ENCODE data around the gene SPTB. TPM values are rescaled to one million over a fixed set of nuclear protein-coding genes. Genes with fewer than 3 reads are reported as not detected.

SPTB gene
- total and polyA plus RNA-seq, 9 of the 15 experiments (the other 6 are each of a cell fraction or from before 2014, with no cell fraction given) = 0.21 to 45.9 (median 11.7) TPM

- Histone ChIP-seq H3K9ac (ENCODE audit: insufficient read depth in 1 of 2, low read depth in 2 of 2, low read length in 2 of 2) (no peak overlapping the region), H3K79me2 (ENCODE audit: control insufficient read depth, insufficient read depth, low read length) (peaks cover 87% of the 10 kb centered on the region), H3K27ac (ENCODE audit: extremely low read depth, low read depth, low read length) (no peak overlapping the region), H4K20me1 (replicated peaks; ENCODE audit: control insufficient read depth, insufficient read depth, low read length) (no peaks in the 10 kb centered on the region; the same call in 1 of the 2 replicates), H3K4me1 (replicated peaks in 1 of 2; ENCODE audit: control insufficient read depth in 2 of 2, insufficient read depth in 2 of 2, low read length in 2 of 2) (peaks cover 9 to 29% of the 10 kb centered on the region in 2 experiments; a peak in 3 of 5 replicates), H2AFZ (ENCODE audit: low read depth, low read length) (no peak overlapping the region), H3K9me1 (ENCODE audit: control insufficient read depth, insufficient read depth, low read length) (peaks cover 5% of the 10 kb centered on the region), H3K4me2 (ENCODE audit: insufficient read depth, low read length) (no peak overlapping the region), H3K4me3 (no peak overlapping the region), H3K36me3 (ENCODE audit: control insufficient read depth, insufficient read depth, low read length) (peaks cover 11% of the 10 kb centered on the region; the same call in 2 of the 3 replicates), H3K9me3 (replicated peaks; ENCODE audit: control insufficient read depth, insufficient read depth, low read depth, low read length) (no peaks in the 10 kb centered on the region), H3K27me3 (ENCODE audit: control insufficient read depth in 2 of 2, insufficient read depth in 2 of 2, low read length in 2 of 2) (no peaks in the 10 kb centered on the region)
- CTCF ChIA-PET (ENCODE audit: low intra/inter-chr PET ratio) = no interaction called here
- no TSS peak for BruUV-seq (replicated peaks)
- POLR2A ChIA-PET = no interaction called here
- no peak for FAIRE-seq
- TF ChIP-seq, protein P1, sequence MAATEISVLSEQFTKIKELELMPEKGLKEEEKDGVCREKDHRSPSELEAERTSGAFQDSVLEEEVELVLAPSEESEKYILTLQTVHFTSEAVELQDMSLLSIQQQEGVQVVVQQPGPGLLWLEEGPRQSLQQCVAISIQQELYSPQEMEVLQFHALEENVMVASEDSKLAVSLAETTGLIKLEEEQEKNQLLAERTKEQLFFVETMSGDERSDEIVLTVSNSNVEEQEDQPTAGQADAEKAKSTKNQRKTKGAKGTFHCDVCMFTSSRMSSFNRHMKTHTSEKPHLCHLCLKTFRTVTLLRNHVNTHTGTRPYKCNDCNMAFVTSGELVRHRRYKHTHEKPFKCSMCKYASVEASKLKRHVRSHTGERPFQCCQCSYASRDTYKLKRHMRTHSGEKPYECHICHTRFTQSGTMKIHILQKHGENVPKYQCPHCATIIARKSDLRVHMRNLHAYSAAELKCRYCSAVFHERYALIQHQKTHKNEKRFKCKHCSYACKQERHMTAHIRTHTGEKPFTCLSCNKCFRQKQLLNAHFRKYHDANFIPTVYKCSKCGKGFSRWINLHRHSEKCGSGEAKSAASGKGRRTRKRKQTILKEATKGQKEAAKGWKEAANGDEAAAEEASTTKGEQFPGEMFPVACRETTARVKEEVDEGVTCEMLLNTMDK (IDR thresholded peaks at IDR 0.05; ENCODE audit: borderline replicate concordance, insufficient read depth, low read depth, low read length, poor library complexity, severe bottlenecking) = no peak
- no peak for TF ChIP-seq ZFX (CRISPR knock-in tag; IDR thresholded peaks at IDR 0.05)
- no peak for TF ChIP-seq RBM15 (IDR thresholded peaks at IDR 0.05; ENCODE audit: insufficient read depth, low read length)
- TF ChIP-seq, protein P2, sequence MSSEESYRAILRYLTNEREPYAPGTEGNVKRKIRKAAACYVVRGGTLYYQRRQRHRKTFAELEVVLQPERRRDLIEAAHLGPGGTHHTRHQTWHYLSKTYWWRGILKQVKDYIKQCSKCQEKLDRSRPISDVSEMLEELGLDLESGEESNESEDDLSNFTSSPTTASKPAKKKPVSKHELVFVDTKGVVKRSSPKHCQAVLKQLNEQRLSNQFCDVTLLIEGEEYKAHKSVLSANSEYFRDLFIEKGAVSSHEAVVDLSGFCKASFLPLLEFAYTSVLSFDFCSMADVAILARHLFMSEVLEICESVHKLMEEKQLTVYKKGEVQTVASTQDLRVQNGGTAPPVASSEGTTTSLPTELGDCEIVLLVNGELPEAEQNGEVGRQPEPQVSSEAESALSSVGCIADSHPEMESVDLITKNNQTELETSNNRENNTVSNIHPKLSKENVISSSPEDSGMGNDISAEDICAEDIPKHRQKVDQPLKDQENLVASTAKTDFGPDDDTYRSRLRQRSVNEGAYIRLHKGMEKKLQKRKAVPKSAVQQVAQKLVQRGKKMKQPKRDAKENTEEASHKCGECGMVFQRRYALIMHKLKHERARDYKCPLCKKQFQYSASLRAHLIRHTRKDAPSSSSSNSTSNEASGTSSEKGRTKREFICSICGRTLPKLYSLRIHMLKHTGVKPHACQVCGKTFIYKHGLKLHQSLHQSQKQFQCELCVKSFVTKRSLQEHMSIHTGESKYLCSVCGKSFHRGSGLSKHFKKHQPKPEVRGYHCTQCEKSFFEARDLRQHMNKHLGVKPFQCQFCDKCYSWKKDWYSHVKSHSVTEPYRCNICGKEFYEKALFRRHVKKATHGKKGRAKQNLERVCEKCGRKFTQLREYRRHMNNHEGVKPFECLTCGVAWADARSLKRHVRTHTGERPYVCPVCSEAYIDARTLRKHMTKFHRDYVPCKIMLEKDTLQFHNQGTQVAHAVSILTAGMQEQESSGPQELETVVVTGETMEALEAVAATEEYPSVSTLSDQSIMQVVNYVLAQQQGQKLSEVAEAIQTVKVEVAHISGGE (CRISPR knock-in tag; IDR thresholded peaks at IDR 0.05) = no peak
- no peak for TF ChIP-seq GATA2 (CRISPR knock-in tag; IDR thresholded peaks at IDR 0.05)
- no peak for TF ChIP-seq NFIX (CRISPR knock-in tag; IDR thresholded peaks at IDR 0.05; ENCODE audit: low read depth)
- TF ChIP-seq, protein P3, sequence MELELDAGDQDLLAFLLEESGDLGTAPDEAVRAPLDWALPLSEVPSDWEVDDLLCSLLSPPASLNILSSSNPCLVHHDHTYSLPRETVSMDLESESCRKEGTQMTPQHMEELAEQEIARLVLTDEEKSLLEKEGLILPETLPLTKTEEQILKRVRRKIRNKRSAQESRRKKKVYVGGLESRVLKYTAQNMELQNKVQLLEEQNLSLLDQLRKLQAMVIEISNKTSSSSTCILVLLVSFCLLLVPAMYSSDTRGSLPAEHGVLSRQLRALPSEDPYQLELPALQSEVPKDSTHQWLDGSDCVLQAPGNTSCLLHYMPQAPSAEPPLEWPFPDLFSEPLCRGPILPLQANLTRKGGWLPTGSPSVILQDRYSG (tag; conservative IDR thresholded peaks at IDR 0.05; ENCODE audit: low read depth) = no peak
- no peak for TF ChIP-seq PRPF4 (IDR thresholded peaks at IDR 0.05; ENCODE audit: insufficient read depth, low read depth, low read length, poor library complexity, severe bottlenecking)
- no peak for TF ChIP-seq MYBL2 (IDR thresholded peaks at IDR 0.05; ENCODE audit: low read depth)
- TF ChIP-seq MYBL2 (CRISPR knock-in tag; IDR thresholded peaks at IDR 0.05; ENCODE audit: borderline replicate concordance) = no peak
- TF ChIP-seq TARDBP (IDR thresholded peaks at IDR 0.05) = no peak
- no peak for TF ChIP-seq LCOR (CRISPR knock-in tag; IDR thresholded peaks at IDR 0.05)
- no peak for TF ChIP-seq SUPT5H (IDR thresholded peaks at IDR 0.05)
- no peak for TF ChIP-seq GTF2F1 (IDR thresholded peaks at IDR 0.05; ENCODE audit: low read depth, low read length)
- in situ Hi-C loops (cut with MboI) (no loop called here), intact Hi-C loops (cut with micrococcal nuclease) (no loop called here)
- DNase-seq (ENCODE audit: extremely low read depth in 1 of 4, low spot score in 3 of 4) = no peak
- ATAC-seq = no peak
- WGBS (ENCODE audit: insufficient coverage, low coverage, missing lambda C conversion rate) = 80% methylated on average over 4 of the region's 4 CpGs
Measured at GRCh38 chr14:64849940-64850339, 29.8 kb downstream of the SPTB start.

Measured in K562 (cell line).